Measurements from ENCODE around the gene RDH5.

GRCh38 chr12:55765736-55766290, 45.6 kb downstream of the RDH5 start:
- TF ChIP-seq EZH2 (IDR thresholded peaks at IDR 0.05; ENCODE audit: insufficient read depth, poor library complexity, severe bottlenecking) (no peak), EZH2phosphoT487 (IDR thresholded peaks at IDR 0.05; ENCODE audit: insufficient read depth, low read depth) (no peak)
